Upper lobe of right lung (tissue), 1 donor: ENCODE results near the gene CCT3. TPM values are rescaled to one million over a fixed set of nuclear protein-coding genes. Genes with fewer than 3 reads are reported as not detected.

Source experiments
- ATAC-seq: fragments of 200-7000 bp; cut with Tn5 transposase; one replicate; pipeline ENCODE4 v1.9.1; 2020; ENCODE audit warnings: mild to moderate bottlenecking, moderate library complexity
- DNase-seq: peaks from one replicate; pipeline ENCODE4 v3.0.0-alpha.2; 2020
- H3K27ac ChIP-seq: fragments of 200-600 bp; one replicate; pipeline ENCODE4 v1.8.0; 2022
- H3K27me3 ChIP-seq: fragments of 200-600 bp; one replicate; pipeline ENCODE4 v1.8.0; 2022; ENCODE audit warnings: mild to moderate bottlenecking
- H3K36me3 ChIP-seq: fragments of 200-600 bp; one replicate; pipeline ENCODE4 v1.8.0; 2022
- H3K4me1 ChIP-seq: fragments of 200-600 bp; one replicate; pipeline ENCODE4 v1.8.0; 2022
- H3K4me3 ChIP-seq: fragments of 200-600 bp; one replicate; pipeline ENCODE4 v1.8.0; 2022; ENCODE audit warnings: mild to moderate bottlenecking
- H3K9me3 ChIP-seq: fragments of 200-600 bp; one replicate; pipeline ENCODE4 v1.8.0; 2022
- CTCF ChIP-seq: fragments of 200-600 bp; IDR thresholded peaks from one replicate; pipeline ENCODE4 v1.8.0; 2022; ENCODE audit warnings: antibody characterized with exemption
- intact Hi-C: fragments of 100-400 bp; cut with DNase I; formaldehyde crosslinking; loops from one replicate; pipeline ENCODE4 v1.11.0; 2022
- total RNA-seq: library from RNA; stranded (reverse); fragmentation: NEBNext Ultra II Directional; extraction: Animal tissue kit (Norgen Biotek cat#: 25700); gene quantifications from one replicate; pipeline ENCODE4 v1.2.1, GENCODE V29; 2021
- donor health status: DM: no; HTN: yes; CAD: no; lungs with severe emphysema.

The CCT3 gene
- total RNA-seq, 1 donor from 2014 or later = 120 TPM

DNA sequence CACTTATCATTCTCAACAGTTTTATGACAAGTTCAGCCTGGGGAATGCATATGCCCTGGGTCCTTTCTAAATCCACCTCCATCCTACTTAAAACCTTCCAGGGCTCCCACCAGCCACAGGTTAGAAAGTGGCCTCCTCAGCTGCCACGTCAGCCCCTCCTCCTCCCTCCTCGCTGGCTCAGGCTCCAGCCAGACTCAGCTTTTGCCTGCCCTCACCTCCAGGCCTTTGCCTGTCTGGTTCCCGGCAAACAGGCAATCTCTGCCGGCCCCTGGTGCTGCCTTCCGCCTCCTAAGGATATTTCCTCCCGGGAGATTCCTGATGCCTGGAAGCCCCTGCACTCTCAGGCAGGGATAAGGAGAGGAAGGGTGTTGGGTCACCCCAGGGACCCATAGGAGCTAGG is 40.5 kb upstream of the CCT3 start:
- Histone ChIP-seq H3K4me3 (no peak overlapping the region), H3K4me1 (no peaks in the 10 kb centered on the region), H3K36me3 (no peaks in the 10 kb centered on the region), H3K27ac (no peak overlapping the region), H3K9me3 (no peaks in the 10 kb centered on the region), H3K27me3 (no peaks in the 10 kb centered on the region)
- ATAC-seq = no peak
- TF ChIP-seq CTCF = no peak
- peak; percentile 36 for DNase-seq
- intact Hi-C loops = no loop called here

DNA sequence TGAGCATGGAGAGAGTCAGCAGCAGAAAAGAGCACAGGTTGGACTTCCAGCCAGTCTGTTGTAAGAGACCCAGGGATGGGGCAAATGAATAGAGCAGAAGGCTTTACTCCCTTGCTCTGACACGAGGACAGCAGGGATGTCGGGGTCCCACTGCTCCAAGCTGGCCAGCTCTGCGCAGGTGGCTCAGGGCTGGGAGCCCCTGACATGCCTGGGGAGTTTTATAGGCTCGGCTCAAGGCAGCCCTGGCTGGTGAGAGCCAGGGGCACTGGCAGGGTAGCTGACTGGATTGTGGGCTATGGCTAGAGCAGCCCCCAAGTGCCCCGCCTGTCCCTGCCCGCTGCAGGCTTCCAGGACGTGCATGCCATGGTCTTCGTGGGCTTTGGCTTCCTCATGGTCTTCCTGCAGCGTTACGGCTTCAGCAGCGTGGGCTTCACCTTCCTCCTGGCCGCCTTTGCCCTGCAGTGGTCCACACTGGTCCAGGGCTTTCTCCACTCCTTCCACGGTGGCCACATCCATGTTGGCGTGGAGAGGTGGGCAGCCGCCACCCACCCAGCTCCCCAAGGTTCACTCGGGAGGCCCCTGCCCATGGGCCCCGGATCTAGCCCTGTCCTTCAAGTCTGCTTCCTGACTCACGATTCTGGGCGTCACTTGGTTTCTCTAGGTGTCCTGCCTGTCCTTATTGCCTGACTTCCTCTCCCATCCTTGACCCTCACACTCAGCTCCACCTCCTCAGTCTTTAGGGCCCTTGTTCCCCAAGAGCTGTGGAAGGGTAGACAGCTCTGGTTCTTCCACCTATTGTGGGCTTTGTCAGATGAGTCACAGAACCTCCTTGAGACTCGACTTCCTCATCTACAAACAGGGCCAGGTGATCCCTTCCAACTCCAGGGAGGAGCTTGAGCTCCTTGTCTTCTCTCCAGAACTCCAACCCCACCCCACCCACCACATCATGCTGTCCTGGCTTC is 39.1 kb upstream of the CCT3 start:
- H3K27me3 ChIP-seq = peaks cover 10% of the 10 kb centered on the region
- H3K36me3 ChIP-seq = no peaks in the 10 kb centered on the region
- intact Hi-C loops = no loop called here
- no peak overlapping the region for H3K4me3 ChIP-seq
- ATAC-seq (no peak), DNase-seq (peak; percentile 52)
- no peaks in the 10 kb centered on the region for H3K9me3 ChIP-seq
- TF ChIP-seq CTCF = no peak
- no peaks in the 10 kb centered on the region for H3K4me1 ChIP-seq
- no peak overlapping the region for H3K27ac ChIP-seq

- Histone ChIP-seq H3K27me3 (peaks cover 15% of the 10 kb centered on the region), H3K4me3 (no peak overlapping the region), H3K36me3 (no peaks in the 10 kb centered on the region), H3K27ac (no peak overlapping the region), H3K9me3 (no peaks in the 10 kb centered on the region), H3K4me1 (no peaks in the 10 kb centered on the region)
- TF ChIP-seq CTCF = no peak
- intact Hi-C loops = no loop called here
- DNase-seq = no peak
- ATAC-seq = no peak
Observed at GRCh38 chr1:156376146-156376545, 38.1 kb upstream of the CCT3 start.

DNA sequence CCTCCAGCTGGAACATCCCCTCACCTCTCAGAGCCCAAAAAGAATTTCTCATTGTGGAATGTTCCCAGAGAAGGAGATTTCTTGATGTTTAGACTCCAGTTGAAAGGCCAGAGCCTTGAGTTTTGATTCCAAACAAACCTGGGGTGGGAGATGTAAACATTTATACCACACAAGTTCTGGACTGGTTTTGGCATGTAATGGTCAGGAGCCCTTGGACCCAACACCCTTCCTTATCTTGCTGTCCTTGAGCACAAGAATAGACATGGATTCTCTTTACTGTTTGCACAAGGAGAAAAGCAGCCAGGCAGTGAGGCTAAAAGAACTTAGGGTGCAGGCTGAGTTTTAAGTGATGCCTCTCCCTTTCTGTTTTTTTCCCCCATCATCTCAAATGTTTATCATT is 35.5 kb upstream of the CCT3 start:
- no peak for ATAC-seq
- Histone ChIP-seq H3K36me3 (no peaks in the 10 kb centered on the region), H3K9me3 (no peaks in the 10 kb centered on the region), H3K4me1 (peaks cover 10% of the 10 kb centered on the region), H3K27me3 (peaks cover 24% of the 10 kb centered on the region), H3K4me3 (no peak overlapping the region), H3K27ac (no peak overlapping the region)
- TF ChIP-seq CTCF = no peak
- DNase-seq = no peak
- intact Hi-C loops = no loop called here

DNA sequence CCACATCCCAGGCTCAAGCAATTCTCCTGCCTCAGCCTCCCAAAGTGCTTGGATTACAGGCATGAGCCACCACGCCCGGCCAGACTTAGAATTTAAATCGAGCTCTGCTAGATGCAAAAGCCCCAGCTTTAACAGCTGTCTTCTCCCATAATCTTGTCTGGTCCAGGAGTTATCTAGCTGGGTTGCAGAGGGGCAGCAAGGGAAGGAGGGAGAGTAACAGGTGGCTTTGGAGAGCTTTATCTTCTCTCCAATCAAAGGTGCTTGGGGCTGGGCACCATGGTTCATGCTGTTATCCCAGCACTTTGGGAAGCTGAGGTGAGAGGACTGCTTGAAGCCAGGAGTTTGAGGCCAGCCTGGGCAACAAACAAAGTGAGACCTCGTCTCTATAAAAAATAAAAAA is 34.8 kb upstream of the CCT3 start:
- no peak for ATAC-seq

More for the DNA sequence above, 34.8 kb upstream of the CCT3 start:
- Histone ChIP-seq H3K36me3 (no peaks in the 10 kb centered on the region), H3K4me1 (peaks cover 11% of the 10 kb centered on the region), H3K4me3 (no peak overlapping the region), H3K9me3 (no peaks in the 10 kb centered on the region), H3K27me3 (peaks cover 24% of the 10 kb centered on the region), H3K27ac (no peak overlapping the region)
- TF ChIP-seq CTCF = no peak
- DNase-seq = peak; percentile 28
- intact Hi-C loops = no loop called here
